8988T (cell line): ENCODE data around the gene NOTCH4.

Experiments
- DNase-seq: peaks from one replicate; pipeline ENCODE4 v3.0.0; 2011

The NOTCH4 gene

GRCh38 chr6:32178547-32179440 is 45.1 kb downstream of the NOTCH4 start:
- DNase-seq = no peak

GRCh38 chr6:32177788-32178546 is 45.9 kb downstream of the NOTCH4 start, which contains the start of gene RNF5:
RNF5 (plus strand) TSS chr6:32178405; CDS start chr6:32178512, 107 bp downstream.
- peak; percentile 92 for DNase-seq

GRCh38 chr6:32177183-32177787 is 46.6 kb downstream of the NOTCH4 start:
- no peak for DNase-seq

DNA sequence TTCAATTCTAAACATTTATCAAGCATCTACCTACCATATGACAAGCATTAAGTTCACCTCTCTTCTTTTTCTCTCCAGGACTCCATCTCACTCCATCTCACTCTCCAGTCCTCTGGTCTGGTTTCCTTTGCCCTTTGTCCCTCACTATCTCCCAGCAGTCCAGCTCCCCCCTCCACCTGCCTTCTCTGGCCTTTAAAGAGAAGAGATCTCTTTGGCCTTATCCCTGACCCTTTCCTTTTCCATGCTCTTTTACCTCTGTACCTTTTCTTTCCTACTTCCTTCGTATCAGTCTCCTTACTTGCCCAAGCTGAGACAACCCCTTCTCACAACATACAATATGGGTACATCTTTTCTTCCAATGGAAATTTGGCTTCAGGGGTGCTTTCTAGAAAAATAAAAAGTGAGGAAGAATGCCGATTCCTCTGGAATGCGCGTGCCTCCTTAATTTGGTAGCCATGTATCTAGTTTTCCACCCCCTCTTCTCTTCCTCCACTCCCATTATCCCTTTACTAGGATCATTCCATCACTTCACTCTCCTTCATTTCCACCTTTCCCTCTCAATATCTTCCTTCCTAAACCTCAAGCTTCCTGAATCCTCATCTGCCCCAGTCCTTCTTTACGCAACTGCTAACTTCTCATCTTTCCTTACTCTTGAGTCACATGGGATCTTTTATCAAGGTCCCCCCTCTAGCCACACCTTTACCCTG is 47.2 kb downstream of the NOTCH4 start:
- no peak for DNase-seq

DNA sequence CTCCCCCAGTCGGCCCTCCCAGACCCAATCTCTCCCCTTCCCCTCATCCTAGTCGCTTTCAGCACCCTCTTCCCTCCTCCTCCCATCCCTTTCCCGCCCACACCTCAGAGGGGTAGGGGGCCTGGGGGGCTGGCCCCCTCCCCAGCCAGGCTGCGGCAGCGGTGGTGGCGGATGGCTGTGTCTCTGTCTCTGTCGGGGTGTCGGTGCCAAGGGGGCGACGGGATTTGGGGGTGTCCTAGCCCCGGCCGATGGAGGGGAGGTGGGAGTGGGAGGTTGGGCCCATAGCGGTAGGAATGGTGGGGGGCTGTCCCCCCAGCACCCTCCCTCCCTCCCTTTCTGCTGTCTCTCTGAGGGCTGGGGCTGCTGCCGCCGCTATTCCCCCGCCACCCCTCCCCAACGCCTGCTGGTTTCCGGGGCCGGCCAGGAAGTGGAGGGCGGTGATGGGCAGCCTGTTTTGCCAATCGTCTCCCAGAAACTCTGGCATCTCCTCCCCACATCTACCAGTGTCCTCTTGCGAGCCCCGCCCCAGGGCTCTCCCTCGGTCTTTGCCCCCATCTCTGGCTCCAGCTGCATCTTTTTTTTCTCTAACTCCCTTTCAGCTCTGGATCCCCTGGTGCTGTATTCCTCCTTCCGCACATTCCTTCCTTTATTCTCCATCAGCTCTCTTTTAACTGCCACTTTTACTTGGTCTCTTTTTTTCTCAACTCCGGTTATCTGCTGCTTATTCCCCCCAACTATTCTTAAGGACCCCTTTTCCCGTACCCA is 48.0 kb downstream of the NOTCH4 start, which contains the start of gene AGPAT1:
AGPAT1 (minus strand) TSS at position 374 of the 765 bp plus-strand sequence. CDS start 4,588 bp downstream, outside the sequence.
- DNase-seq = peak; percentile 85

DNA sequence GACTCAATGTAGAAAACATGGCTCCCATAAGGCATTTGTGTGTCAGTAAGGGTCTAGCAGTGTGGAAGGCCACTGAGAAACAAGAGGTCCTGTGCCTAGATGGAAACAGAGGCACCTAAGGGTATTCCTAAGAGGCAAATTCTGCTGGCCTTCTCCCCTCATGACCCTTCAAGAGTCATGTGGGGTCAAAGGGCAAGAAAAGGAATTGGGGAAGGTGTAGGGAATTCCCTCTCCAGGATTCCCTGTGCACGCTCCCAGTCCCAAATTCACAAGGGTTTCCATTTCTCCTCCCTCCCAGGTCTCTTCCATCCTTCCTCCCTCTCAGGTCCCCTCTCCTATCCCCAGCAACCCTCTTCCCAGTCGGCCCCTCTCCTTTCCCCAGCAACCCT is 48.6 kb downstream of the NOTCH4 start:
- no peak for DNase-seq

GRCh38 chr6:32174416-32174815 is 49.5 kb downstream of the NOTCH4 start:
- DNase-seq = no peak

DNA sequence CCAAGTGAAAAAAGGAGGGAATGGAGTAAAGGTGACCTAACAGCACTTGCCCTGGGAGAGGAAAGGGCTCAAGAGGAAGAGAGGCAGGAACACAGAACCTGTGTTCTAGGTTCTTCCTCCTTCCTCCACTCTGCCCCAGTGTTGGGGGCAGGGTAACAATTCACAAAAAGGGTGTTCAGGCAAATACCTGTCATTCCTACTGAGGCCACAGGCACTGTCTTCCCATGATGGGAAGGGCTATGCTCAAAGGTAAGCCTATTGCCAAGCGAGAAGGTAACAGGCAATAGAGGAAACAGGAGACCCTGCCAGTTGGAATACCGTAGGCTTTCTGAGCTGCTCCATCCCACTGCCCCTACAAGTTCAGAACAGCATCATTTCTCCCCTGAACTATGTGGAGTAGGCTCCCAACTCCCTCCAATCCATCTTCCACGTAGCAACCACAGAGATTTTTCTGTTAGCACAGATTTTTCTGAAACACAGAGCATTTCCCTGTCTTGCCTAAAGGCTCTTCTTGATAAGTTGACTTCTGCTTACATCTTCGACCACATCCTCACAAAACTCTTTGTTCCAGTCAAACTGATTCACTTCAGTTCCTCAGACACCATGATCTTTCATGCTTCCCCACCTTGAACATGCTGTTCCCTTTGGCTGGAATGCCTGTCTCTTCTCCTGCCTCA is 50.7 kb downstream of the NOTCH4 start:
- DNase-seq = no peak

DNA sequence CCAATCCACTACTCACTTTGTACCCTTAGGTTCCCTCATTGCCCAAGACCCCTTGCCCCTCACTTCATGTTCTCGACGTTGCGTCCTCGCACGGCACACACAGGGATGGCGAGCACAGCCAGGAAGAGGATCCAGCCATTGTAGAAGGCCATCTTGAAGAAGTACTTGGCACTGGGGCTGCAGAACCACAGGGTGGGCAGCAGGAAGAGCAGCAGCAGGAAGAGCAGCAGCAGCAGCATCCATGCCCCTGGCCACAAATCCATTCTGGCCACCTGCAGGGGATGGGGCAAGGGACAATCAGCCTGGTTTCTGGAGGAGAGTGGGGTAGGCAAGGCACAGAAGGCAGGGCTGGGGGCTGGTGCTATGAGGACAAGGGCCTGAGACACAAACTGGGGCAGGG is 52.6 kb downstream of the NOTCH4 start:
- DNase-seq = no peak

GRCh38 chr6:32170294-32170693 is 53.6 kb downstream of the NOTCH4 start:
- no peak for DNase-seq

DNA sequence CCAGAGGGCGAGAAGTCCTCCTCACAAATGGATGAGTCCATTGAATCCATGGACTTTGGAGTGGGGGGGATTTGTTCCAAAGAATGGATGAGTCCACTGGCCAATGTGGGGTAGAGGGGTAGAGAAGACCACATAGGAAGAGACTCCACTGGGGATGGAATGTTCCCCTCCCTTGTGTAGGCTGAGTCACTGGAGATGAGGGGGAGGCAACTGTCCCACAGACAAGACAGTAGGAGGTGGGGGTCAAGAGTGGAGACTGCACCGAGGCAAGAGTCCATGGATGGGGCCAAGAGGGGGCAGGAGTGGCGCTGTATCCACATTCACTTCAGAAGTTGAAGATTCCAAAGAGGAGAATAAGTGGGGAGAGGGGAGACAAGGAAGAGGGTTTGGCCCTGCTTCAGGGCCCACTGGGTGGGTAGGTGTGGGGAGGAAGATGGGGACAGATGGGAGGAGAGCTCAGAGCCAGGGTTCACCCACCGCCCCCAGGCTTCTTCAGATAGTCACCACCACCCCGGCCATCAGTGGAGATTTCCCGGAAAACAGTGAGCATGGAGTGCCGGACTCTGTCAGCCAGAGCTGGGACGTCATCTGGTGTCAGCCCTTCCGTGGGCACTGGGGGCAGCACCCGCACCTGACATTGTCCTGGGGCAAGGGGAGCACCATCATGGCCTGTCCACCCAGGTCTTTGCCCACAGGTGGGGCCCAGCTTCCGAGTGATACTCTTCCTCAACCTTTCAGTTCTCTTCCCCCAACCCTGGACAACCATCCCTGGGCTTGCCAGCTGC is 54.9 kb downstream of the NOTCH4 start:
- no peak for DNase-seq

DNA sequence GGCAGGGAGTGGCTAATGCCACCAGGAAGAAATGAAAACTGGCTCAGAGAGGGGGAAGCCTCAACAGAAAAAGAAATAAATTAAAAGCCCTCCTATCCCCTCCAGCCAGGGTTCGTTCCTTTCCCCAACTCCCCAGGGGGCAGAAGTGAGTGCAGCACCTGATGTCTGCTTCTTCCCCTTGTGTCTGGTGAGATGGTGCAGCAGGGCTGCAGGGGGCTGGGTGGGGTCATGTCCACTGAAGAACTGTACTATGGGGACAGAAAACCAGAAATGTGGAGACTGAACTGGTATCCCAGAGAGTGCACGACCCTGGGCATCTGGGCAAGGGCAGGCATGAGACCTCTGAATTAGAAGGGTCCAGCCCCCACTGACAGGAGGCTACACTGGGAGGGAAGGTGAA is 55.5 kb downstream of the NOTCH4 start:
- DNase-seq = no peak

DNA sequence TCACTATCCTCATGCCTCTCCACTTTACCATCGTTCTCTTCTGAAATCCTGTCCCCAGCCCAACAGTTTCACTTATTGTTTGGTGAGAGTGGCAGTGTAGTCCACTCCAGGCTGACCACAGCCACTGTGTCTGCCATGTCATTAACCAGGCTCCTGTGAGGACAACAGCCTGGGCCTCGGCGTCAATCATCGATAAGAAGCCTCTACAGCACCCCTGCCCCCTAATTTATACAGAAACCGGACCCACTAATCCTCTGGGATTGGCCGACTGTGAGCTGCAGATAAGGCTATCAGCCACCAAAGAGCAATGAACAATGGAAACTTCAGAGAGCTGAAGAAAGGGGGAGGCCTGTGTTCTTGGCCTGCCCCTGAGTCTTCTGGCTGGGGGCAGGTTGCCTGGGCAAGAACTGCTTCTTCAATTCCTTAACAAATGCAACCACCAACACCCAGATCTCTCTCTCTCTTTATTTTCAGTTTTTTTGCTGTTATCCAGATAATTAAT is 56.1 kb downstream of the NOTCH4 start:
- no peak for DNase-seq

- no peak for DNase-seq
These were observed 56.6 kb downstream of the NOTCH4 start for GRCh38 chr6:32167154-32167760.

GRCh38 chr6:32166411-32167061 is 57.3 kb downstream of the NOTCH4 start:
- no peak for DNase-seq

- no peak for DNase-seq
These were observed 59.6 kb downstream of the NOTCH4 start, which contains the start of gene EGFL8 for GRCh38 chr6:32164295-32164694. EGFL8 (plus strand) TSS chr6:32164595; CDS start chr6:32166166, 1,571 bp downstream.

GRCh38 chr6:32163559-32164258 is 60.2 kb downstream of the NOTCH4 start:
- DNase-seq = no peak

GRCh38 chr6:32158052-32158451 is 65.8 kb downstream of the NOTCH4 start:
- no peak for DNase-seq

GRCh38 chr6:32156891-32157290 is 67.0 kb downstream of the NOTCH4 start:
- DNase-seq = no peak
